Tongue (tissue), 2 donors: ENCODE measurements around the gene ZNF426. TPM values are rescaled to one million over a fixed set of nuclear protein-coding genes. Genes with fewer than 3 reads are reported as not detected.
"Not testable (repeated sequence)": the region's sequence is repeated elsewhere in the genome, so short reads cannot be mapped to it uniquely, and the experiment has no call there.

ENCODE experiments used
- DNase-seq: peaks from one replicate; pipeline ENCODE4 v3.0.0-alpha.2; 2015
- total RNA-seq: library from RNA; depleted of rRNA; stranded (reverse); fragments of >200 nt; gene quantifications from one replicate; pipeline ENCODE4 v1.2.3, GENCODE V29; 2014

The ZNF426 gene
- 18.8 TPM for total RNA-seq

DNA sequence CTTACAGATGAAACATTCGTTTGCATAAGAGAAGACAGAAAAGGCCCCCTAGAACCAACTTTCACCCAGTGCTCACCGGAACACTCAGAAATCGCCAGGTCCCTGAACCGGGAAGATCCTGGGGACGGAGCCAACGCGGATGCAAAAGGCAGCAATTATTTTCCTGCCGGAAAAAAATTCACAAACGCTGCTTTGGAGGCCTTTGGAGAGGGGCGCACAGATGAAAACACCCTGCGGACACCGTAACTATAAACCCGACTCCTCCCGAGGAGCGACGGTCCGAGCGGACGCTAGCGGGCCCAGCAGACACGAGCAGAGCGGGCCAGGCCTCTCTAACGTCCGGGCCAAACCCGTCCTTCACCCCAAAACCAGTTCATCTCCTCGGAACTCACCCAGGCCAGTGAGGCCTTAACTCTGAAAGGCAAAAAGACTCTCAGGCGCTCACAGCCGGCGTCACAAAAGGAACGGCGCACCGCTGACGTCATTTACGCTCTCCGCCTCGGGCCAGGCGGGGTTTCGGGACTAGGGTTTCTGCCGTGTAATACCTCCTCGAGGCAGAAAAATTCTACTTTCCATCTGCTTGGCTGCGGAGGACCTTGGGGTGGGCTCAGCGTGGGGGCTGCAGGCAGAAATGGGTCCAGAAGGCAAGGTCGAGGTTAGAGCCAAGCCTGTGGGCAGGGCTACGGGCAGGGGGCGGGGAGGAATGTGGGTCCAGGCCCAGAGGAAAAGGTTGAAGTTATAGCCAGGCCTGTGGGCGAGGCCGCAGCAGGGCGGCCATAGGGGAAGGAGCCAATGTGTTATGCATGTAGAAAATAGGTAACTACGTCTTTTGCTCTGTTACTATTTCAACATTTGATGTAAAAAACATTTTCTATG is at the start of gene ZNF426:
Gene ZNF426 (minus strand): TSS at position 463 of the 876 bp plus-strand sequence. CDS start 2,413 bp downstream, outside the sequence.
- peak; percentile 97 for DNase-seq

DNA sequence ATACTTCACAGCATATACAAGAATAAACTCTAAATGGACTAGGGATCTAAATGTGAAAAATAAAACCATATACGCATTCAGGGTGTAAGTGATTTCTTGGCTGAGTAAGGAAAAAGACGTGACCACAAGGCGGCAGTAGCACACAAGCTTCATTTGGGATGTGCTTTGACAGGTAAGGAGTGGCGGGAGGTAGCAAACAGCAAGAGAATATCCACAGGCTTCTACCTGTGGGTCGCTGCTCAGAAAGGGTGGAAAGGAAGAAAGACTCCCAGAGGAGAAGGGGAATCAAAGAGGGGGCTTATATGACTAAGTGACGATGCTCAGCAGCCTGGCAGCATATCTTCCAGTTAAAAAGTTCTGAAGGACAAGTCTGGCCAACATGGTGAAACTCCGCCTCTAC is 48.3 kb upstream of the ZNF426 start:
- DNase-seq: peak; percentile 76

DNA sequence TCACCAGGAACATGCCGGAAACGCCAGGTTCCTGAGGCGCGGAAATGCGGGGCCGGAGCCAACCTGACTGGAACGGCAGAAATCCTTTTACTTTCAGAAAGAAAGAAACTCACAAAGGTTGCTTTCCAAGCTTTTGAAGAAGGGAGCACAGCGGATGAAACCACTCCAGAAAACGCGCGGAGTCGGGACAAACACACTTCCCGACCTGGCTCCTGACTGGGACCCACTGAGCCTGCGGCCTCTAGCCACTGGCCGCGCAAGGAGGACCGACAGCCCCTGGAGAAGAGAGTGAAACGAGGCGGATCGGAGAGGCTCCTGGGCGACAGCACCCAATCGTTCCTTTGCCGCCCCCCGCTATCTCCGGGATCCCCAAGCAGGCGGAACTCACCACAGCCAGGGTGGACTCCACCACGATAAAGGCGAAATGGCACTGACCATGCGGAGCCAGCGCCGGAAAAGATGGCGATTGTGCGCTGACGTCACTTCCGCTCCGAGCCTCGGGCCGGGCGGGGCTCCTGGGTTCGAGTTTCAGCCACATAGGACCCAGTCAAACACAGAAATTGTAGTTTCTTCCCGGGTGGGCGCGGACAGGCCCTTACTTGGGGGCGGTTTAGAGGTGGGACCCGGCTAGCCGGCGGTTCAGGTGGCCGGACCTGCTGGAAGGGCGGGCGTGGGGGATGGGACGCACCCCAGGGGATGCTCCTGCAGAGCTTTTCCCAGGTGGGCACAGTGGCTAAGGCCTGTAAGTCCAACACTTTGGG is 45.8 kb upstream of the ZNF426 start, which contains the start of gene ZNF121:
Gene ZNF121 (minus strand): TSS at position 432 of the 761 bp plus-strand sequence. CDS start 16,407 bp downstream, outside the sequence.
- peak; percentile 95 for DNase-seq

DNA sequence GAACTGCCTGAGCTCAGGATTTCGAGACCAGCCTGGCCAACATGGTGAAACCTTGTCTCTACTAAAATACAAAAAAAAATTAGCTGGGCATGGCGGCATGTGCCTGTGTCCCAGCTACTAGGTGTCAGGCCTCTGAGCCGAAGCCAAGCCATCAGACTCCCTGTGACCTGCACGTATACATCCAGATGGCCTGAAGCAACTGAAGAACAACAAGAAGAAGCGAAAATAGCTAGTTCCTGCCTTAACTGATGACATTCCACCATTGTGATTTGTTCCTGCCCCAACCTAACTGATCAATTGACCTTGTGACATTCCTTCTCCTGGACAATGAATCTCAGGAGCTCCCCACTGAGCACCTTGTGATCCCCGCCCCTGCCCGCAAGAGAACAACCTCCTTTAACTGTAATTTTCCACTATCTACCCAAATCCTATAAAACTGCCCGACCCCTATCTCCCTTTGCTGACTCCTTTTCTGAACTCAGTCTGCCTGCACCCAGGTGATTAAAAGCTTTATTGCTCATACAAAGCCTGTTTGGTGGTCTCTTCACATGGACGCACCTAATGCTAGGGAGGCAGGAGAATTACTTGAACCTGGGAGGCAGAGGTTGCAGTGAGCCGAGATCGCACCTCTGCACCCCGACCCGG is 43.8 kb upstream of the ZNF426 start:
- not testable (repeated sequence) for DNase-seq

DNA sequence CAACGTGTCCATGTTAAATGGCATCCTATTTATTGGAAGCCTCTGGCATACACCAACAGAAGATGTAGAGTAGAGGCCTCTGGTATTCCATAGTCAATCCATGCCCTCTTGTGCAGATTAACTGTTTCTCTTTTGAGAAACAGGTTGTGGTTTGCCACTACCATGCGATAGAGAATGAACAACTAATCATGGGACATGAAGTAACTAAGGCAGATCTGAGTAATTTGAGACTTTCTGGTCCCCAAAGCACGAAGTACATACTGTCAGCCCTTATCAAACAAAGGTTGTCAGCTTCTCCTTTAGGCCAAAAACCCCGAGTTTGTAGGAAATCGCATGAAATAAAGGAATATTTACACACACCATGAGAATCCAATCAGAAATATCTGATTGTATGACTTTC is 42.3 kb upstream of the ZNF426 start:
- no peak for DNase-seq

DNA sequence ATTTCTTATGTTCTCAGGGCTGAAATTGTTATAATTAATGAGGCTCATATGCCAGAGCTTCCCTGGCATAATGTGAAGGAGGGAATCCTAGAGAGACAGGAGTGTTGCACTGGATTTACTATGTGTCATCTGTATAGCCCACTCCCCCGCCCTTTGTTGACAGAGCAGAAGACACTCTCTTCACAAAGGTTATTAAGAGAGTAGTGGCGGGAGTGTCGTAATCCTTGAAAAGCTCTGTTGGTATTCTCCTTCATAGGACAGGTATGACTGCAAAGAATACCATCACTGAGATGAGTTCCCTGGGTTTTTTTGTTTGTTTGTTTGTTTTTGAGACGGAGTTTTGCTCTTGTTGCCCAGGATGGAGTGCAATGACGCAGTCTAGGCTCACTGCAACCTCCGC is 31.8 kb upstream of the ZNF426 start:
- DNase-seq: no peak

DNA sequence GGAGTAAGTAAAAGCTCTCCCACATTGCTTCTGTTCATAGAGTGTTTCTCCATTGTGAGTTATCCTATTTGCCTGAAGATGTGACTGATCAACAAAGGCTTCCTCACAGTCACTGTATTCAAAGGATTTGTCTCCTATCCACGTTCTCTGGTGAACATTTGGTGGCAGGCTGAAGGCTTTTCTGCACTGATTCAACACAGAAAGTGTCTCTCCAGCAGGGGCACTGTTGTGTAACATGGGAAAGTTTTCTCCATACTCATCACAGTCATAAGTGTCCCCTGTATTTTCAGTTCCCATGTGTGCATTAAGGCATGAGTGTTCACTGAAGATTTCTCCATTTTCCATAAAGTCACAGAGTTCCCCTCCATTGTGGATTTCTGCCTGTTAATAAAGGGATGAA is 28.3 kb upstream of the ZNF426 start:
- DNase-seq: no peak

DNA sequence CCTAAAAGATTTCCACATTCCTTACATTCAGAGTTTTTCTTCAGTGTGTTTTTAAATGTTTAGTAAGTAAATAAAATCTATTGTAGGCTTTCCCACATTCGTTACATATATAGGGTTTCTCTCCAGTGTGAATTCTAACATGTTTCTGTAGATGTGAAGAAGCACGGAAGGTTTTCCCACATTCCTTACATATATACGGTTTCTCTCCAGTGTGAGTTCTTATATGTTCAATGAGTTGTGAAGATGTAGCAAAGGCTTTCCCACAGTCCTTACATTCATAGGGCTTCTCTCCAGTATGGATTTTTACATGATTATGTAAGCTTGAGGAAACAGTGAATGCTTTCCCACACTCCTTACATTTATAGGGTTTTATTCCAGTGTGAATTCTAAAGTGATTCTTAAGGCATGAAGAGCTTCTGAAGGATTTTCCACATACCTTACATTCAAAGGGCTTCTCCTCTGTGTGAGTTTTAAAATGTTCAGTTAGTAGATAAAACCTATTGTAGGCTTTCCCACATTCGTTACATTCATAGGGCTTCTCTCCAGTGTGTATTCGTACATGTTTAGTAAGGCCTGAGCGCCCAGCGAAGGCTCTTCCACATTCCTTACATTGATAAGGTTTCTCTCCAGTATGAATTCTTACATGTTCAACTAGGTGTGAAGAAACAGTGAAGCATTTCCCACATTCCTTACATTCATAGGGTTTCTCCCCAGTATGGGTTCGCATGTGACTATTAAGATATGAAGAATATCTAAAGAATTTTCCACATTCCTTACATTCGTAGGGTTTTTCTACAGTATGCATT is 27.7 kb upstream of the ZNF426 start:
- DNase-seq: no peak

DNA sequence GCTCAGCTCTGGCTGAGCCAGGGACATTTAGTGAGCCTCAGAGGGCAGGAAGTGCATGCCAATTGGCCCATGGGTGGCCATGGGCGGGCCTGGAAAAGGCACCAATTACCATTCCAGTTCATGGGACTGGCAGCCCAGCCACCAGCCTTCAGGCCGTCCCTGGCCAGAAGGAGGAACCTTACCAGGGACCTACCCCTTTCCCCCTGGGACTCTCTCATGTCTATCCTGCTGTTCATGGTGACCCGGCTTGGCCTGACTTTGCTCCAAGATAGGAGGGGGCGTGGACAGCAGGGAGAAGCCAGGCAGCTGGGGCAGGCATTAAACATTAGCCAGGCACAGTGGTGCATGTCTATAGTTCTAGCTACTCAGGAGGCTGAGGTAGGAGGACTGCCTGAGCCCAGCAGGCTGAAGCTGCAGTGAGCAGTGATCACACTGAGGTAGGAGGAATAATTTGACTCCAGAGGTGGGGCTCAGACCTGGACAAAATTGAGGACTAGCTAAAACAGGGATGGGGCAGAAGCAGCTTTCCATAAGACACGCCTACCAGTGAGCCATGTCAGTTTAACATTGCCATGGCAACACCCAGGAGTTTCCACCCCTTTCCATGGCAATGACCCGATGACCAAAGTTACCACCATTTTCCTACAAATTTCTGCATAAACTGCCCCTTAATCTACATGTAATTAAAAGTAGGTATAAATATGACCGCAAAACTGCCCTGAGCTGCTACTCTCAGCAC is 14.3 kb upstream of the ZNF426 start:
- DNase-seq: no peak

DNA sequence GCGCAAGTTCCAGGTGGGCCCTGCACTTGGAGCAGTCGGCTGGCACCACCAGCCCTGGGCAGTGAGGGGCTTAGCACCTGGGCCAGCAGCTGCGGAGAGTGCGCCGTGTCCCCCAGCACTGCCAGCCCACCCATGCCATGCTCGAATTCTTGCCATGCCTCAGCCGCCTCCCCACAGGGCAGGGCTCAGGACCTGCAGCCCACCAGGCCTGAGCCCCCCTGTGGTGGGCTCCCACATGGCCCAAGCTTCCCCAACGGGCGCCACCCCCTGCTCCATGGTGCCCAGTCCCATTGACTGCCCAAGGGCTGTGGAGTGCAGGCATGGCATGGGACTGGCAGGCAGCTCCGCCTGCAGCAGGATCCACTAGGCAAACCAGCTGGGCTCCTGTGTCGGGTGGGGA is 9.4 kb upstream of the ZNF426 start:
- no peak for DNase-seq

DNA sequence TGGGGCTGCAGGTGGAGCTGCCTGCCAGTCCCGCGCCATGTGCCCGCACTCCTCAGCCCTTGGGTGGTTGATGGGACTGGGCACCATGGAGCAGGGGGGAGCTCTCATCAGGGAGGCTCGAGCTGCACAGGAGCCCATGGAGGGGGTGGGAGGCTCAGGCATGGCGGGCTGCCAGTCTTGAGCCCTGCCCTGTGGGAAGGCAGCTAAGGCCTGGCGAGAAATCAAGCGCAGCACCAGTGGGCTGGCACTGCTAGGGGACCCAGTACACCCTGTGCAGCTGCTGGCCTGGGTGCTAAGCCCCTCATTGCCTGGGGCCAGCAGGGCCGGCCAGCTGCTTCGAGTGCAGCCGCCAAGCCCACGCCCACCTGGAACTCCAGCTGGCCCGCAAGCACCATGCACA is 2.8 kb upstream of the ZNF426 start:
- DNase-seq: not testable (repeated sequence)

DNA sequence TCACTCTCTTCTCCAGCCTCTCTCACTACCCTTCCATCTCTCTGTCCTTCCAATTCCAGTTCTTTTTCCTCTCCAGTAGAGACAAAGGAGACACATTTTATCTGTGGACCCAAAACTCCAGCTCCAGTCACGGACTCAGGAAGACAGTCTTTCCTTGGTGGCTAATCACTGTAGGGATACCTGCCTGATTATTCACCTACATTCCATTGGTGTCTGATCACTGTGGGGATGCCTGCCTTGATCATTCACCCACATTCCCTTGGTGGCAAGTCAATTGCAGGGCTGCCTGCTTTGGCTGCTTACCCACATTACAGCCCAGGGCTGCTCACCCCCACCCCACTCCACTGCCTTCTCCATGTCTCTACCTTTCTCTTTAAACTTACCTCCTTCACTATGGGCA is 1.5 kb upstream of the ZNF426 start:
- not testable (repeated sequence) for DNase-seq

DNA sequence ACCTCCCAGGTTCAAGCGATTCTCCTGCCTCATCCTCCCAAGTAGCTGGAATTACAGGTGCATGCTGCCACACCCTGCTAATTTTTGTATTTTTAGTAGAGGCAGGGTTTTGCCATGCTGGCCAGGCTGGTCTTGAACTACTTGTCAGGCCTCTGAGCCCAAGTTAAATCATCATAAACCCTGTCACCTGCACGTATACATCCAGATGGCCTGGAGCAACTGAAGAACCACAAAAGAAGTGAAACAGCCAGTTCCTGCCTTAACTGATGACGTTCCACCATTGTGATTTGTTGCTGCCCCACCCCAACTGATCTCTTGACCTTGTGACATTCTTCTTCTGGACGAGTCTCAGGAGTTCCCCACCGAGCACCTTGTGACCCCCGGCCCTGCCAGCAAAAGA is 756 bp upstream of the ZNF426 start:
- DNase-seq: not testable (repeated sequence)

DNA sequence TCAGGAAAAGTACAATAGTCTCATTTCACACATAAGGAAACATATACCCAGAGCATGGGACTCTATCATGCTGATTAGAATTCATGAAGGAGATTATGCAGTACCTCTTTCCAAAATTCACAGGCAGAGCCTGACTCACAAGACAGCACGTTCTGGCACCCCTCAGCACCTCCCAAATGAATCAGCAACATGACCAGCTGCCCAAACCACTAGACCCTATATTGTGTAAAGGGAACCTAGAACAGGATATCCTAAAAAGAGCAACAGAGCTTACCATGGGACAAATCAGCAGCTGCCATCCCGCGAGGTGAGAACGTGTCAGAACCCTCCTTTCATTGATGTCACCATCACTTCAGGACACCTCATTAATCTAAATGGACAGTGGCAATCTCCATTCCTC is 2.5 kb downstream of the ZNF426 start:
- DNase-seq: no peak

DNA sequence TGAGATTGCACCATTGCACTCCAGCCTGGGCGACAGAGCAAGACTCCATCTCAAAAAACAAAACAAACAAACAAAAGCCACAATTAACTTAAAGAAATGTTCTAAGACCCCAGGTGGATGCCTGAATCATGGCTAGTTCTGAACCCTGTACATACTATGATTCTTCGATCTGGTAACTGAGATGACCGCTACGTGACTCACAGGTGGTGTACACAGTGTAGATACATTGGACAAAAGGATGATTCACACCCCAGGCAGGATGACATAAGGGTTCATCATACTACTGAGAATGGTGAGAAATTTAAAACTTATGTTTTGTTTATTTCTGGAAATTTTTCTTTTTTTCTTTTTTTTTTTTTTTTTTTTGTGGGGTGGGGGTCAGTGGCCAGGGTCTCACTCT is 6.5 kb downstream of the ZNF426 start:
- no peak for DNase-seq

DNA sequence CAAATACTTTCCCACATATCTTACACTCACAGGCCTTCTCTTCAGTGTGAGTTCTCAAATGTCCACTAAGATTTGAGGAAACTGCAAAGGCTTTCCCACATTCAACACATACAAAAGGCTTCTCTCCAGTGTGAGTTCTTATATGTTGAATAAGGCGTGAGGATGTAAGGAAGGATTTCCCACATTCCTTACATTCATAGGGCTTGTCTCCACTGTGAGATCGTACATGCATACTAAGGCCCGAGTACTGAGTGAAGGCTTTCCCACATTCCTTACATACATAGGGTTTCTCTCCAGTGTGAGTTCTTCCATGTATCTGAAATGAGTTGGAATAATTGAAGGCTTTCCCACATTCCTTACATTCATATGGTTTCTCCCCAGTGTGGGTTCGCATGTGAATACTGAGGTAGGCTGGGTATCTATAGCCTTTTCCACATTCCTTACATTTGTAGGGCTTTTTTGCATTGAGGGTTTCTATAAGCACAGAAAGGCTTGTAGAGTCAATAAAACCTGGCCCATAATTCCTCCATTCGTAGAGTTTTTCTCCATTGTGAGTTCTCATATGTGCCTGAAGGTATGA is 9.6 kb downstream of the ZNF426 start:
- DNase-seq: no peak

DNA sequence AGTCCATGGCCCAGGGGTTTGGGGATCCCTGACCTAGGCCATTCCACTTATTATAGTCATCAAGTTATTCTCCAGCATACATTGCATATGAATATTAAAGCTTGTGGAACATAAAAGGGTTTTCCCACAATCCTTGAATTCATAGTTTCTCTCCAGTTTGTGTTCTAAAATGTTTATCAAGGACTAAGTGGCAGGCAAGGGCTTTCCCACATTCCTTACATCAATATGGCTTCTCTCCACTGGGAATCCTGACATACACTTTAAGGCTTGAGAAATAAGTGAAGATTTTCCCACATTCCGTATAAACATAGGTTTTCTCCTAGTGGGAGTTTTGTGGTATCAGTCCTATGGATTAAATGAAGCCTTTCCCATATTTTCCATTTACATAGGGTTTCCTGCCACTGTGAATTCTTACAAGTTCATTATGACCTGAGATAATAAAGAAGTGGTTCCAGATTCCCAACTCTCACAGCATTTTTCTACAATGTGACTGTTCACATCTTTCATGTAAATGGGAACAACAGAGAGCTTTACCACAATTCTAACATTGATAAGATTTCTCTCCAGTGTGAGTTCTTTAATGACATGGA is 14.5 kb downstream of the ZNF426 start:
- no peak for DNase-seq

DNA sequence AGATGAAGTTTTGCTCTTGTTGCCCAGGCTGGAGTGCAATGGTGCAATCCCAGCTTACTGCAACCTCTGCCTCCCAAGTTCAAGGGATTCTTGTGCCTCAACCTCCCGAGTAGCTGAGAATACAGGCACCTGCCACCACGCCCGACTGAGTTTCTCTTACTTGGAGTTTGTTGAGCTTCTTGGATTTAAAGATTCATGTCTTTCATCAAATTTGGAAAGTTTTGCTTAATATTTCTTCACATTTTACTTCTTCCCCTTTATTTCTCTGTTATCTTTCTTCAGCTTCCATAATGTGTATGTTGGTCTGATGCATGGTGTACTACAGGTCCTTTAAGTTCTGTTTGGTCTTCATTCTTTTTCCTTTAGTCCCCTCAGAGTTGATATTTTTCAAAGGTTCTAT is 31.2 kb downstream of the ZNF426 start:
- DNase-seq: no peak

DNA sequence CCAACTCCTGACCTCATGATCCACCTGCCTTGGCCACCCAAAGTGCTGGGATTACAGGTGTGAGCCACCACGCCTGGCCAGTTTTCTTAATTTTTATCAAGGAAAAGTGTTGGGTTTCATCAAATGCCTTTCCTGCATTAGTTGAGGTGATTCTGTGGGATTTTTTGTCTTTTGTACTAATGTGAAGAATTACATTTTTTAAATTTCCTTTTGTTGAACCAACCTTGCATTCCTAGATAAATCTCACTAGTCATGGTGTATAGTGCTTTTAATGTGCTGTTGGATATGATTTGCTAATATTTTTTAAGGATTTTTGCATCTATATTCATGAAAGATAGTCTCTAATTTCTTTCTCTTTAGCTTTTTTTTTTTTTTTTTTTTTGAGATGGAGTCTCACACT is 37.6 kb downstream of the ZNF426 start:
- DNase-seq: no peak

DNA sequence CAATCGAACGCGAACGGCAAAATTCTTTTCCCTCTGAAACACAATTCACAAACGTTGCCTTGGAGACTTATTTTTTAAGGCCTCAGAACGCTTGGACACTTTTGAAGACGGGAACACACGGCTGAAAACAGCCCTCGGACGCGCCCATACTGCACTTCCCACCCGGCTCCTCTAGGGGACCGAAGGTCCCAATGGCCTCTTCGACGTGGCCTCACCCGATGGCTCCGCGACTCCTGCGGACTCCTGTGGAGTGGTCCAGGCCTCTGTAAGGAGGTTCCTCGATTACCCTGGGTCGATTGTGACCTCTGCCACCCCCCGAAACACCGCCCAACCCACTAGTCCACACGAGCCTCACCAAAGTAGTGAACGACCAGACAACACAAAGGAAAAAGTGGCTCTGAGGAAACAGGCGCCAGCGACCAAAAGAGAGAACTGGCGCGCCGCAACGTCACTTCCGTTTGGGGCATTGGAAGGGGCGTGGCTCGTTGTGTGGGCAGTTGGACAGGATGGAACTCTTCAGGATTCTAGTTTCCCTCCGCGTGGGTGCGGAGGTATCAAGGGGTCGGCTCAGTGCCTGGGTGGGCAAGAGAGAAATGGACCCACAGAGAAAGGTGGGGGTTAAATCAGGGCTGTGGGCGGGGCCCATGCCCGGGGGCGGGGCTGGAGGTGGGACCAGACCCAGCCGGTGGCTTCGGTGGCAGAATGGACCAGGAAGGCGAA is 40.1 kb downstream of the ZNF426 start, which contains the start of gene ZNF560:
Gene ZNF560 (minus strand): TSS at position 434 of the 720 bp plus-strand sequence. CDS start 23,303 bp downstream, outside the sequence.
- DNase-seq: no peak
